Spleen (tissue), 11 donors: ENCODE measurements around the gene TAF4. TPM values are rescaled to one million over a fixed set of nuclear protein-coding genes. Genes with fewer than 3 reads are reported as not detected.

Source experiments
- DNase-seq: peaks from one replicate; pipeline ENCODE4 v3.0.0-alpha.2; 2020
- H3K27ac ChIP-seq, 8 donors: fragments of 200-600 bp; sonication (generic) in 7 of 8; 1 replicate in 4 of 8; 2 replicates in 4 of 8; pipeline versions ENCODE4 v1.5.0 to v1.8.0; 2016 to 2021; ENCODE audit warnings: inconsistent platforms in 4 of 8, mild to moderate bottlenecking in 4 of 8, moderate library complexity in 1 of 8
- H3K27me3 ChIP-seq, 7 donors: fragments of 200-600 bp; sonication (generic) in 6 of 7; replicated peaks in 1 of 7; 1 replicate in 4 of 7; 2 replicates in 3 of 7; pipeline versions ENCODE4 v1.5.0 to v1.8.0; 2016 to 2021; ENCODE audit warnings: inconsistent platforms in 3 of 7, mild to moderate bottlenecking in 1 of 7
- H3K36me3 ChIP-seq, 6 donors: fragments of 200-600 bp; sonication (generic) in 5 of 6; 1 replicate in 4 of 6; 2 replicates in 2 of 6; pipeline versions ENCODE4 v1.5.0 to v1.8.0; 2016 to 2021; ENCODE audit warnings: inconsistent platforms in 2 of 6
- H3K4me1 ChIP-seq, 6 donors: fragments of 200-600 bp; sonication (generic) in 5 of 6; 1 replicate in 3 of 6; 2 replicates in 3 of 6; pipeline versions ENCODE4 v1.5.0 to v1.8.0; 2016 to 2021; ENCODE audit warnings: inconsistent platforms in 3 of 6
- H3K4me3 ChIP-seq, 8 donors: fragments of 200-600 bp; sonication (generic) in 7 of 8; 1 replicate in 4 of 8; 2 replicates in 4 of 8; pipeline versions ENCODE4 v1.5.0 to v1.8.0; 2016 to 2021; ENCODE audit warnings: inconsistent platforms in 4 of 8, mild to moderate bottlenecking in 4 of 8, moderate library complexity in 2 of 8
- H3K9me3 ChIP-seq, 8 donors: fragments of 200-600 bp; sonication (generic) in 7 of 8; 1 replicate in 4 of 8; 2 replicates in 4 of 8; pipeline versions ENCODE4 v1.5.0 to v1.8.0; 2016 to 2021; ENCODE audit warnings: inconsistent platforms in 4 of 8
- POLR2A ChIP-seq, 3 donors: fragments of 450-650 bp; IDR thresholded peaks; one replicate each; pipeline ENCODE4 v1.5.1; 2017; ENCODE audit warnings: antibody characterized with exemption in 3 of 3, mild to moderate bottlenecking in 1 of 3
- POLR2AphosphoS5 ChIP-seq, 3 donors: sonication (generic); formaldehyde crosslinking; IDR thresholded peaks; one replicate each; pipeline ENCODE4 v1.5.1; 2017; ENCODE audit warnings: antibody characterized with exemption in 3 of 3
- WGBS, 5 donors: extraction: QIAGEN DNeasy Blood & Tissue Kit in 3 of 5; methylation state at CpG; one replicate each; pipeline versions ENCODE4 v1.1.5 to v1.1.7; 2013 to 2018; 5-methylcytosine and 5-hydroxymethylcytosine counted together
- intact Hi-C: fragments of 100-400 bp; cut with DNase I; formaldehyde crosslinking; loops from one replicate; pipeline ENCODE4 v1.15.0; 2023; ENCODE audit warnings: low total_unique reads
- polyA plus RNA-seq, 3 donors: library from polyadenylated mRNA; stranded (reverse); fragments of 200-250 nt; gene quantifications; one replicate each; pipeline ENCODE4 v1.2.1, GENCODE V29; 2013
- total RNA-seq, 7 donors: library from RNA; depleted of rRNA in 3 of 7; stranded (reverse); fragments of >200 nt in 3 of 7; fragmentation: NEBNext Ultra II Directional in 4 of 7; extraction: Animal tissue kit (Norgen Biotek cat#: 25700) in 4 of 7; gene quantifications; one replicate each; pipeline versions ENCODE4 v1.1.0 to v1.2.1, GENCODE V29; 2016 to 2021
- TF ChIP-seq, protein P1 (sequence below), 11 experiments: fragments of 200-600 bp in 7 of 11; fragments of 450-650 bp in 4 of 11; sonication (generic) in 4 of 11; IDR thresholded peaks in 8 of 11; conservative IDR thresholded peaks in 3 of 11; 1 replicate in 7 of 11; 2 replicates in 4 of 11; pipeline versions ENCODE4 v1.4.0 to v1.8.0; 2016 to 2021; ENCODE audit warnings: antibody characterized with exemption in 11 of 11, inconsistent platforms in 4 of 11, mild to moderate bottlenecking in 1 of 11
- donor health status: healthy with polysubstance abuse.
- donor health status: DM: no; HTN: no; CAD: no; lungs with moderate emphysema.
- donor health status: DM: no; HTN: no; CAD: no.
- donor health status: Bipolar disorder and iron deficiency.
- donor health status: healthy.
- donor health status: DM: no; HTN: no; CAD: no.
- donor health status: DM: yes; HTN: yes; CAD: no.

TAF4 gene
- total and polyA plus RNA-seq, 10 donors: 4.3 to 28.3 (median 16.5) TPM

DNA sequence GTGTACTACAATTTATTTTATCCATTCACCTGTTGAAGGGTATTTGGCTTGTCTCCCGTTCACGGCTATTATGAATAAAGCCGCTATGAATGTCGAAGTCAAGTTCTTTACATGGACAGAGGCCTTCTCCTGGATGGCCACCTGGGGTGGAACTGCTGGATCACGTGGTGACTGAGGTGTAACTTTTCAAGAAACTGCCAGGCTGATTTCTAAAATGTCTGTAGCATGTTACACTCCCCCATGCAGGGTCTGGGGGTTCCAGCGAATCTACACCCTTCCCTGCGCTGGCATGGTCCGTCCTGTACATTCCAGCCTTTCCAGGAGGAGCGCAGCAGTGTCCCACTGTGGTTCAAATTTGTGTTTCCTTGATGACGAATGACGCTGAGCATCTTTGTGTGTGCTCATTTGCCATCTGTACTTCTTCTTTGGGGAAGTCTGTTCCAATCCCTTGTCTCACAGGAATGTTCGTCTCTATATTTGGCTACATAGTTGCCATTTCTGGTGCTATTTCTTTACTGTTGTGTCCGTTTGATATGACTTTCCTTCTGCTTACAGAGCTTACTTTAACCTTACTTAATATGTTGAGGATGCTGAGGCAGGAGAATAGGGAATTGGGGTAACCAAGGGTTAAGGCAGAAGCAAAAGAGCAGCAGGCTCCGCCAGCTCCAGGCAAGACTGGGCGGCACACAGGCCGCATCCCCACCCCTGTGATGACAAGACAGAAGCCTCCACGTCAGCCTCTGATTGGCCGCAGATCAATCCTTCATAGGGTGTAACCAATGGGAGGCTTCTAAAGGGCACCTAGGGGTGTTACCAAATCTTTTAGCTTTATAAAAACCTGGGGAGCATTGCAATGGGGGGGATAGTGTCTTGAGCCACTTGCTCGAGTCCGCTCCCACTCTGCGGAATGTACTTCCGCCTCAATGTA, 106.6 kb downstream of the TAF4 start:
- DNase-seq: peak; percentile 27
- Histone ChIP-seq H3K36me3 (no peaks in the 10 kb centered on the region), H3K4me3 (no peak overlapping the region), H3K9me3 (no peaks in the 10 kb centered on the region), H3K27ac (no peak overlapping the region), H3K4me1 (no peaks in the 10 kb centered on the region), H3K27me3 (peaks cover 0 to 7% (median 0%) of the 10 kb centered on the region in 7 donors)
- intact Hi-C loops: no loop called here
- TF ChIP-seq POLR2A (IDR thresholded peaks at IDR 0.05) (no peak), POLR2AphosphoS5 (IDR thresholded peaks at IDR 0.05) (no peak)
- TF ChIP-seq, protein P1, sequence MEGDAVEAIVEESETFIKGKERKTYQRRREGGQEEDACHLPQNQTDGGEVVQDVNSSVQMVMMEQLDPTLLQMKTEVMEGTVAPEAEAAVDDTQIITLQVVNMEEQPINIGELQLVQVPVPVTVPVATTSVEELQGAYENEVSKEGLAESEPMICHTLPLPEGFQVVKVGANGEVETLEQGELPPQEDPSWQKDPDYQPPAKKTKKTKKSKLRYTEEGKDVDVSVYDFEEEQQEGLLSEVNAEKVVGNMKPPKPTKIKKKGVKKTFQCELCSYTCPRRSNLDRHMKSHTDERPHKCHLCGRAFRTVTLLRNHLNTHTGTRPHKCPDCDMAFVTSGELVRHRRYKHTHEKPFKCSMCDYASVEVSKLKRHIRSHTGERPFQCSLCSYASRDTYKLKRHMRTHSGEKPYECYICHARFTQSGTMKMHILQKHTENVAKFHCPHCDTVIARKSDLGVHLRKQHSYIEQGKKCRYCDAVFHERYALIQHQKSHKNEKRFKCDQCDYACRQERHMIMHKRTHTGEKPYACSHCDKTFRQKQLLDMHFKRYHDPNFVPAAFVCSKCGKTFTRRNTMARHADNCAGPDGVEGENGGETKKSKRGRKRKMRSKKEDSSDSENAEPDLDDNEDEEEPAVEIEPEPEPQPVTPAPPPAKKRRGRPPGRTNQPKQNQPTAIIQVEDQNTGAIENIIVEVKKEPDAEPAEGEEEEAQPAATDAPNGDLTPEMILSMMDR (IDR thresholded peaks at IDR 0.05 in 8 of 11, conservative IDR thresholded peaks at IDR 0.05 in 3 of 11): no peak
- WGBS, 5 donors: 72 to 82% (median 79%) methylated on average over 22 of the region's 22 CpGs

DNA sequence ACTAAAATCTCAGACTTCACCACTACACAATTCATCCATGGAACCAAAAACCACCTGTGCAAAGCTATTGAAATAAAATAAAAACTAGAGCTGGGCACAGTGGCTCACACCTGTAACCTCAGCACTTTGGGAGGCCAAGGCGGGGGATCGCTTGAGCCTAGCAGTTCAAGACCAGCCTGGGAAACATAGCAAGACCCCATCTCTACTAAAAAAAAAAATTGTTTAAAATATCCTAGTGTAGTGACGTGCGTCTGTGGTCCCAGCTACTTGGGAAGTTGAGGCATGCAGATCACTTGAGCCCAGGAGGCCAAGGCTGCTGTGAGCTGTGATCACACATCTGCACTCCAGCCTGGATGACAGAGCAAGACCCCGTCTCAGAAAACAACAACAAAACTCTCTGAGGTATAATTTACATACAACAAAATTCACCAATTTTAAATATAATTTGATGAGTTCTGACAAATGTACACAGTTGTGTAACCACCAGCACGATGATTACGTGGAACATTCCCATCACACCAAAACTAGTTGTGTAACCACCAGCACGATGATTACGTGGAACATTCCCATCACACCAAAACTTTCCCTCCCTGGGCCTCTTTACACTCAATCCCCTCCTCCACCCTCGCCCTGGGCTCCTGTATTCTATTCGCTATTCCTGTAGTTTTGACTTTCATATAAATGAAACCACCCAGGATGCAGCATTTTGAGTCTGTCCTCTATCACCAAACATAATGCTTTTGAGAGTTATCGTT, 107.5 kb downstream of the TAF4 start:
- DNase-seq: peak; percentile 28
- Histone ChIP-seq H3K27me3 (peaks cover 0 to 16% (median 0%) of the 10 kb centered on the region in 7 donors), H3K4me1 (no peaks in the 10 kb centered on the region), H3K9me3 (no peaks in the 10 kb centered on the region), H3K4me3 (no peak overlapping the region), H3K36me3 (no peaks in the 10 kb centered on the region), H3K27ac (no peak overlapping the region)
- 81 to 89% (median 85%) methylated on average over 12 of the region's 12 CpGs for WGBS, 5 donors
- intact Hi-C loops: no loop called here
- TF ChIP-seq, protein P1 (IDR thresholded peaks at IDR 0.05 in 8 of 11, conservative IDR thresholded peaks at IDR 0.05 in 3 of 11): no peak
- no peak for TF ChIP-seq POLR2AphosphoS5 (IDR thresholded peaks at IDR 0.05)
- no peak for TF ChIP-seq POLR2A (IDR thresholded peaks at IDR 0.05)

DNA sequence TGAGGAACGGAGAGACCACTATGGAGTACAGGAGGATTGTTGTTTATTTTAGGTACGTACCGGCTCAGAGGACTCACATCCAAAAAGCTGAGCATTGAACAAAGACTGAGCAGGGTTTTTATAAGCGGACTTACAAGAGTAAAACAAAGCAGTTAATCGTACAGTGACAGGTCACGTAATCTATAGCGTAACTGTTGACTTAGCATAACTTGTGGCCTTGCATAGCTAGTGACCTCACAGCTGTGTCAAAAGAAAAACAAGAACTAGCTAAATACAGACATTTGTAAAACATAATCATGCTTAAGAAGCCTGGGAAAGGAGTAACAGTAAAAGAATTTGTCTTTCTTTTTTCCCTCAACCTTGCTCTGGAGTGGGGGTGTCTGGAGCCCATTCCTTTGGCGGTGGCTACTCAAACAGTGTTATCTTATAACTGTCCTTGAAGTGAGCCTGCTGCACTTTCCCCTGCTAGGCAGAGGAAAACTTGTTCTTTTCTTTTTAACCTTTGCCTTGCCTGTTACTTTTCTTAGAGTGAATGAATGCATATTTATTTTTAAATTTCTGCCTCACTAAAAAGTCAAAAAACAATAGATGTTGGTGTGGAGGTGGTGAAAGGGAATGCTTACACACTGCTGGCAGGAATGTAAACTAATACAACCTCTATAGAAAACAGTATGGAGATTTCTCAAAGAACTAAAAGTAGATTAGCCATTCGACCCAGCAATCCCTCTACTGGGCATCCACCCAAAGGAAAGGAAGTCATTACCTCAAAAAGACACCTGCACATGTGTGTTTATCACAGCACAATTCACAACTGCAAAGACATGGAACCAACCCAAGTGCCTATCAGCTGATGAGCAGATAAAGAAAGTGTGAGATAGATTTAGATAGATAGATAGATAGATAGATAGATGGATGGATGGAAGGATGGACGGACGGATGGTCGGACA, 109.0 kb downstream of the TAF4 start:
- H3K4me3 ChIP-seq: no peak overlapping the region
- no peaks in the 10 kb centered on the region for H3K9me3 ChIP-seq
- intact Hi-C loops: no loop called here
- no peak overlapping the region for H3K27ac ChIP-seq
- no peak for TF ChIP-seq POLR2AphosphoS5 (IDR thresholded peaks at IDR 0.05)
- TF ChIP-seq, protein P1 (IDR thresholded peaks at IDR 0.05 in 8 of 11, conservative IDR thresholded peaks at IDR 0.05 in 3 of 11): no peak
- no peak for TF ChIP-seq POLR2A (IDR thresholded peaks at IDR 0.05)
- no peaks in the 10 kb centered on the region for H3K4me1 ChIP-seq
- 60 to 66% (median 64%) methylated on average over 12 of the region's 12 CpGs for WGBS, 5 donors
- peaks cover 0 to 31% (median 8%) of the 10 kb centered on the region in 7 donors for H3K27me3 ChIP-seq
- no peak for DNase-seq
- no peaks in the 10 kb centered on the region for H3K36me3 ChIP-seq
